HL-60/S4 treated with phorbol 12-myristate 13-acetate at 8.2 ng/mL for 4 days and 3 days (cell line): ENCODE measurements around the gene UAP1L1.

Experiments used
- in situ Hi-C: fragments of 300-500 bp; cut with MboI; formaldehyde crosslinking; loops from 2 replicates; pipeline ENCODE4 v1.15.0; 2022; ENCODE audit warnings: low sequenced_read_pairs

UAP1L1 gene

DNA sequence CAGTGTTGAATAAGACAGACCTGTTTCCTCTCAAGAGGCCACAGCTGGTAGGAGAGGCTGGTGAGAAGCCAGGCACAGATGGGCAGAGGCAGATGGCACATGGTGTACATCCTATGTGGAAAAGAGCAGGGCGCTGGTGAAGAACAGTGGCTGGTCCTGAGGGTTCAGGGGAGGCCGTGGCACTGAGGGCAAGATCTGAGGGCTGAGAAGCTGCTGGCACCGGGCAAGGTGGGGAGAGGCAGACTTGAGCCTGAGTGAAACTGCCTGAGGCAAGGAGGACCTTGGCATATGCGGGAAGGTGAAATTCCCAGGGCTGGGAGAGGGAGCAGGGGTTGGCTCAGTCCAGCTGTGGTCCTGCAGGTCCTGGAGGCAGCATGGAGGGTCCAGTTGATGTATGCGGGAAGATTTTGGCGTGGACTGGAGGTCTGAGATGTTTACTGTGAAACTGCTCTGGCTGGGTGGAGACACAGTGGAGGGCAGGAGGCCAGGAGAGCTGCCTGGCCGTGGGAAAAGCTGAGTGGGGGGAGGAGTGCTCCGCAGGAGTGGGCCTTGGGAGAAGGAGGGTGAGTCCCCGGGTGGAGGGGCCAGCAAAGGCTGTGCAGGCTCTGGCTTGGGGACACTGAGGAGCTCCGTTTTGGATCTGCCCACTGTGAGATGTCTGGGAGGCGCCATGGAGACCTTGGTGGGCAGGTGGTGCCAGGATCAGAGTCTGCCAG lies 12.1 kb downstream of the UAP1L1 start:
- in situ Hi-C loops, result no loop called here

DNA sequence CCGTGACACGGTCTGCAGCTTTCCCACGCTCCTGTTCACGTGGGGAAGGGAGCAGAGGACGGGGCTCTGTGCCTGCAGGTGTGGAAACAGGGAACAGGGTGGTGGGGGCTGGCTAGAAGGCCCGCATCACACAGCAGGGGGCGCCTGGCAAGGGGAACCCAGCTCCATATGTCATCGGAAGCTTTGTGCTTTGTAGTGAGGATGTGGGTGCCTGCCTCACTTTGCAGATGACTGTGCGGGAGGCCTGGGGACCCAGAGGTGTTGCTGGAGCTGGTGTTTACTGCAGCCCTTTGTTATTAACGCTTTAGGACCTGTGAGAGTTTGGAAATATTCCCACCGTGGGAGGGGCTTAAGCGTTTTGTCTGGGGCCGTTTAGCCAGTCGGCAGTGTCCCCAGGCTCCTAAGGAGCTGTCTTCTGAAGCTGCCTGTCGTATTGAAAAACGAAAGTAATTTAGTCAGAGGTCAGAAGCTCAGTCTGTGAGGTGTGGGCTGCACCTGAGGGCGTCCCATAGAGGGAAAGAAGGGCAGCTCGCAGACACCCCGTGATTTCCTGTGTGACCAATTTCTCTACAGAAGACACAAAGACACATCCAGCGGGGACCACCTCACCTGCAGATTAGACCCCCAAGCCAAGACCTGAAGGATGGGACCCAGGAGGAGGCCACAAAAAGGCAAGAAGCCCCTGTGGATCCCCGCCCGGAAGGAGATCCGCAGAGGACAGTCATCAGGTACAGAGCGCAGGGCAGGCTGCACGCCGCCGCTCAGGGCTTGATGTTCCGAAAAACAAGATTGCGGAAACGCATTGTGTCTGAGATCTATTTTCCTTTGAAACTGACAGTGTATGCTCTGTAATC lies 18.6 kb downstream of the UAP1L1 start:
- in situ Hi-C loops, result no loop called here

DNA sequence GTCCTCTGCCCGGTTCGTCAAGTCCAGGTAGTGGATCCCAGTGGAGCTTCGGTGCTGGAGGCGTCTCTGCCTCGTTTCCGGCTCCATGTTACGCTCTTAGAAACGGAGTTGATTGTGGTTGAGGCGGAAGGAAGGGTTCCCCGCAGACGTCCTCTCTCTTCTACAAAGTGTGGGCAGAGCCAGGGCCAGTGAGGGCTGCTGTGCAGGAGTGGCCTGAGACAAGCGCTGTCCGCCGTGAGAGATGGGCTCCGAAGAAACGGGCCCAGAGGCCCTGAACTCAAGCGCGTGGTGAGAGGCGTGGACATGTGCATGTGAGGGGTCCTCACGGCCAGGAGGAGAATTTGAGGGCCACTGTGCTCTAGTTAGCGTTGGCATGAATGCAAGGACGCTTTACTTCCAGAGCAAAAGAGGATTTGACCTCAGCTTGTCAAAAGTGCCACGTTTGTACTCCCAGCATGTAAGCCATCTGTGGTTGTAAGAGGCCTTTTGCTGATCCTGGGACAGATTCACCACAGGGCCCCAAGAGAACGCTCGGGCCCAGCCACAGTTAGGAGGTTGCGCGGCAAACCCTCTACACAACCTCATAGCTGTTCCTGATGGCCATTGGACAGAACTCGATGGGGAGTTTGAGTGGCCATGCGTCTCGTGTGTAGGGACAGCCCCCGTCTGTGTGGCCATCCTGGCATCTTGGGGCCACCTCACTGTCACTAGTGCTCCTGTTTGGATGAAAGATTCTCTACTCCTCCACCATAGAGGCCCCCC lies 19.6 kb downstream of the UAP1L1 start:
- in situ Hi-C loops, result no loop called here

DNA sequence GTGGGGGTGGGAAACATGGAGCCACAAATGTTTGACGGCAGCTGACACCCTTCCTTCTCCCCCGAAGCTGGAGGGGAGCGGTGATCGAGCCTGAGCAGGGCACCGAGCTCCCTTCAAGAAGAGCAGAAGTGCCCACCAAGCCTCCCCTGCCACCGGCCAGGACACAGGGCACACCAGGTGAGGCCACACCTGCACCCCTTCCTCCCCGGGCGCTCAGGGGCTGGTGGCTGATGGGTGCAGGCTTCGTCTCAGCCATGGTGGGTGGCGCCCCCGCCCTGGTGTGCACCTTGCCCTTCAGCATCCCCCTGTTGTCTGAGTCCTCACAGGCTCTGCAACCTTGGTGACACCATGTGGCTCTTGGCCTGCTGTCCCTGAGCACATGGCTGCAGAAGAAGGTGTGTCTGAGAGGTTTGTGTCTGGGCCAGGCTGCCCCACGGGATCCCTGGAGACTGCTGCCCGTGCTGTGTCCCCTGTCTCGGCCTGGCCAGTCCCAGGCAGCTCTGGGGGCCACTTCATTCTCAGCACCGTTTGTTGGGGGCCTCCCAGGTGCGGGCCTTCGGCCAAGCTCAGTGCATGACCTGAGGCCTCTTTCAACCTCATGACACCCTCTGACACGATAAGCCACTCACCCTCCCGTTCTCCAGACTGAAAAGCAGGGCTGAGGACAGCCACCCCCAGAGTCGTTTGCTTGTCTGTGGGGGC lies 20.6 kb downstream of the UAP1L1 start:
- in situ Hi-C loops, result no loop called here

DNA sequence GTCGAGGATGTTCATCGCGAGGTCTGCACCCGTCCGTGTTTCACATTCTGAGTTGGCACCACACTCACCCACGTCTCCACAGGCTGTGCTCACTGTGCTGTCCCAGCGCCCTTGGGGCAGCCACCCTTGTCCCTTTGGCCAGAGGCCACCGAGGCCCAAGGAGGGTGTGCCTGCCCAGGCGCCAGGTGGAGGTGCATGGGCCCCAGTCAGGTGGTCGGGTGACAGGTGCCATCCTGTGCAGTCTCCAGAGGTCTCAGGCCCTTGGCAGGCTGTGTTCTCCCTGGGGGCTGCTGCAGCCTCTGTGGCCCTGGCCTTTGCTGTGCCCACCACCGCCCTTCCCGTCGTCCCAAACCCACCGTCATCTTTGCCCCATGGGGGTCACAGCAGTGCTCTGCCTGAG lies 21.9 kb downstream of the UAP1L1 start:
- in situ Hi-C loops, result no loop called here

DNA sequence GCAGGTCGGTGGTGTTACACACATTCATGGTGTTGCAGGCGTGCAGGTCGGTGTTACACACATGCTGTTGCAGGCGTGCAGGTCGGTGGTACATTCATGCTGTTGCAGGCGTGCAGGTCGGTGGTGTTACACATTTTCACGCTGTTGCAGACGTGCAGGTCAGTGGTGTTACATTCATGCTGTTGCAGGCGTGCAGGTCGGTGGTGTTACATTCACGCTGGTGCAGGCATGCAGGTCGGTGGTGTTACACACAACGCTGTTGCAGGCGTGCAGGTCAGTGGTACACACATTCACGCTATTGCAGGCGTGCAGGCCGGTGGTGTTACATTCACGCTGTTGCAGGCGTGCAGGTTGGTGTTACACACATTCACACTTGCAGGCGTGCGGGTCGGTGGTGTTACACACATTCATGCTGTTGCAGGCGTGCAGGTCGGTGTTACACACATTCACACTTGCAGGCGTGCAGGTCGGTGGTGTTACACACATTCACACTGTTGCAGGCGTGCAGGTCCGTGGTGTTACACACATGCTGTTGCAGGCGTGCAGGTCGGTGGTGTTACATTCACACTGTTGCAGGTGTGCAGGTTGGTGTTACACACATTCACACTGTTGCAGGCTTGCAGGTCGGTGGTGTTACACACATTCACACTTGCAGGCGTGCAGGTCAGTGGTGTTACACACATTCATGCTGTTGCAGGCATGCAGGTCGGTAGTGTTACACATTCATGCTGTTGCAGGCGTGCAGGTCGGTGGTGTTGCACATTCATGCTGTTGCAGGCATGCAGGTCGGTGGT lies 26.1 kb downstream of the UAP1L1 start:
- in situ Hi-C loops, result no loop called here

DNA sequence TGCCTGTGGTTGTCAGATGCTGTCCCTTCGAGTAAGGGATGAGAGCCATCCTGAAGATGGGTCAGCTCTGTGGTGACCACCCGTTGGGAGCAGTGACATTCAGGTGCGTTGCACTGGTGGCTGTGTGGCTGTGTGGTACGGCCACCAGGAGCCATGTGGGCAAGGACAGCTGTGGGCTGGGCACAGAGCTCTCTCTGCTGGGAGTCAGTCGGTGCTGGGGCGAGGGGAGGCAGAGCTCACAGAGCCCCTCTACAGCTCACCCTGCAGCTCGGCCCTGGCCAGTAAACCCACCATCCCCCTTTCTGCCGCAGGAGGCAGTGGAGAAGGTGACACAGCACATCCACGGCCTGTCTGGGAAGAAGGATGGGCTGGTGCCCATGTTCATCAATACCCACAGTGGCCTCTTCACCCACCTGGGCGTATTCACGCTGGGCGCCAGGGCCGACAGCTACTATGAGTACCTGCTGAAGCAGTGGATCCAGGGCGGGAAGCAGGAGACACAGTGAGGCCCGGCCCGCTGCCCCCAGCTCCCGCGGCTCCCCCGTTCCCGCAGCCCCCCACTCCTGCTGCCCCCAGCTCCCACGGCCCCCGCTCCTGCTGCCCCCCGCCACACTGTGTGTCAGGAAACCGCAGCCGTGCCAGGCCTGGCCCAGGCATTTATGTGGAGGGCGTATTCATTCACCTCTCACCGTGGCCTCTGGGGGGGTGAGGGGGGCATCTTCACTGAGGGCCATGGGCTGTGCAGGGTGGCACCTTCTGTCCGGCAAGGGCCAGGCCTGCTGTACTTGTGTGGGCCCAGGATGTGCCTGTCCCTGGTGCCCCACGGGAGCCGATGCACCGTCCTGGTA lies 28.7 kb downstream of the UAP1L1 start:
- in situ Hi-C loops, result no loop called here

DNA sequence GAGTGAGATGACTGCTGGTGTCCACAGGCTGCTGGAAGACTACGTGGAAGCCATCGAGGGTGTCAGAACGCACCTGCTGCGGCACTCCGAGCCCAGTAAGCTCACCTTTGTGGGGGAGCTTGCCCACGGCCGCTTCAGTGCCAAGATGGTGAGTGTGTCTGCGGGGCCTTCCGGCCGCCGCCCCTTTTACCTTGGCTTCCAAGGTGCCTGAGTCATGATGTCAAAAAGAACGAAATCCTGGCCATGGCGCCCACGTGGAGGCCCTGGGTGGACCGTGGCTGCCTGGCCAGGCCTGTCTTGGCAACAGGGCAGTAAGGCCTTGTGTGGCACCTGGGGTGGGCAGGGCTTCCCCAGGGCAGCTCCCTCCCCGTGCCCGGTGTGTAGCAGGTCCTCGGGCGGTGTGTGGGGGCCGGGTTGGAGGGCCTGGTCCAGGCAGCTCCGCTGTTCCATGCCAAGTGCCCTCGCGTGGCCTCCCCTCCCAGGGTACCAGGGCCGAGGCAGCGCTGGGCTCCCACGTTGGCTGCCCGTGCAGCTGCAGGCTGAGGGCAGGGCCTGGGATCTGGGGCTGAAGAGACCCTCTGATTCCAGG lies 29.4 kb downstream of the UAP1L1 start:
- in situ Hi-C loops, result no loop called here

DNA sequence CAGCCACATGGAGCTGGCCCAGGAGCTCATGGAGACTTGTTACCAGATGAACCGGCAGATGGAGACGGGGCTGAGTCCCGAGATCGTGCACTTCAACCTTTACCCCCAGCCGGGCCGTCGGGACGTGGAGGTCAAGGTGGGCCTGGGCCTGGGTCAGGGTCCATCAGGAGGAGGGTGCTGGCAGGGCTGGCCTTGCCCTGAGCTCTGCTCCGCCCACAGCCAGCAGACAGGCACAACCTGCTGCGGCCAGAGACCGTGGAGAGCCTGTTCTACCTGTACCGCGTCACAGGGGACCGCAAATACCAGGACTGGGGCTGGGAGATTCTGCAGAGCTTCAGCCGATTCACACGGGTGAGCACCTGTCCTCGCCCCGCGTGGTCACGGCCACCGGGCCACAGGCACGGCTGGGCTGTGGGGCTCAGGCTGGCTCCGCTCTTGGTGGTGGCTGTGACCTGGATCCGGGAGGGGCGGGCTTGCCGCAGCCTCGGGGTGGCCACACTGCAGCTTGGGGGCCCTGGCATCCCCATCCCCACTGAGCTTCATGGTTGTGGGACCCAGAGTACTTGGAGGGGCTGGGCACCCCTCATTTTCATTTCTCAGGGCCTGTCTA lies 30.1 kb downstream of the UAP1L1 start:
- in situ Hi-C loops, result no loop called here

DNA sequence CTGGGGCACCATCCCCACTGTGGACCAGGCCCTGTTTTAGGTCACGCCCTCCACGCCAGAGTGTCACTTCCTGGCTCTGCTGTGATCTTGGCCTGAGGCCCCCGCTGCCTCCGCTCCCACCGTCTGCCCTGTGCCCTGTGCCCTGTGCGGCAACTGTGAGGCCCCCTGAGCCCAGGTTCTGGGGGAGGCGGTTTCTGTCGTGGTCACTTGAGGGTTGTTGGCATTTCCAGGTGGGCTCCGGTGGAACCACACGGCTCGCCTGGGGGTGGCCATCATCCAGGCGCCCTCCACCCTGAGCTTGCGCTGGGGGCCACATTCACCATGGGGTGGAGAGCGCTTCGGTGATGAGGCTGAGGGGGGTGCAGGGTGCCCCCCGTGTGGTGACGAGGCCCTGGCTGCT lies 30.7 kb downstream of the UAP1L1 start:
- in situ Hi-C loops, result no loop called here

DNA sequence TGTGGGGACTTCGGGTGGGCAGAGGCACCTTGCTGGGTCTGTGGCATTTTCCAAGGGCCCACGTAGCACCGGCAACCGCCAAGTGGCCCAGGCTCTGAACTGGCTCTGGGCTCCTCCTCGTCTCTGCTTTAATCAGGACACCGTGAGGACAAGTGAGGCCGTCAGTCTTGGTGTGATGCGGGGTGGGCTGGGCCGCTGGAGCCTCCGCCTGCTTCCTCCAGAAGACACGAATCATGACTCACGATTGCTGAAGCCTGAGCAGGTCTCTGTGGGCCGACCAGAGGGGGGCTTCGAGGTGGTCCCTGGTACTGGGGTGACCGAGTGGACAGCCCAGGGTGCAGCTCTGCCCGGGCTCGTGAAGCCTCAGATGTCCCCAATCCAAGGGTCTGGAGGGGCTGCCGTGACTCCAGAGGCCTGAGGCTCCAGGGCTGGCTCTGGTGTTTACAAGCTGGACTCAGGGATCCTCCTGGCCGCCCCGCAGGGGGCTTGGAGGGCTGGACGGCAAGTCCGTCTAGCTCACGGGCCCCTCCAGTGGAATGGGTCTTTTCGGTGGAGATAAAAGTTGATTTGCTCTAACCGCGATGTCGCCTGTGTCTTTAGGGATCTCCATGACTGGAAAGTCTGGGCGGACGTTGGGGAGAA lies 31.4 kb downstream of the UAP1L1 start:
- in situ Hi-C loops, result no loop called here

DNA sequence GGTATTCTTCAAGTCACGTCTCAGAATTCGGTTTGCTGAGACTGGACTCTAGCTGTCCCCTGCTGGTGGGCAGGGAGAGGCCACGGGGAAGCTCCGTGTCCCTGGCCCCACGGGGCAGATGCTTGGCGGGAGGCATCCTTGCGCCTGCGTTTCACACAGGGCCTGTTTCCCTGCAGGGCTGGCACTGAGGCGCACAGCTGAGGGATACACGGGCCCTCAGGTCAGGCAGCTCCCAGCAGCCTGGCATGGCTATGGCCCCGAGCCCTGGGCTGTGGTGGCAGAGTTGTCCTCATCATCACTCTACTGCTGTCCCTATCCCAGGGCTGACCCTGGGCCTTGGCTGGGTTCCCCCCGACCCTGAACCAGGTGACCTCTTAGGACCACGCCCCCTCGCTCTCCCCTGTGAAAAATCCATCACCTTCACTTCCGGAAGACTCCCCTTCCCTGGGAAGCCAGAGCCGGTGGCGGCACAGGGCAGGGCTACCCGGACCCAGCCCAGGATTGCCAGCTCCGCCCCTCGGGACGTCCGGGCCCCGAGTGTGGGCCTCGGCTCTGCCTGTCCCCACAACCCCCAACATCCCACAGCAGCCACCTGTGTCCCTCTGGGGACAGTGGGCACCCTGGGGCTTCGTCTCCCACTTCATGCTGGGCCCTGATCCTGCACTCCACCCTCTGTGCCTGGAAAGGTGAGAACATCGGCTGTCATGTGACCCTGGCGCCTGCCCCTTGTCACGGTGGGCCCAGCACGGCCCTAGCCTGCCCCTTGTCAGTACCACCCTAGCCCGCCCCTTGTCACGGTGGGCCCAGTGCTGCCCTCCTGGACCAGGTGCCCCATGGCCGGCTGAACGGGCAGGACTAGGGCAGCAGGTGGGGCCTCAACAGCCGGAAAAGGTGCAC lies 32.2 kb downstream of the UAP1L1 start:
- in situ Hi-C loops, result no loop called here

DNA sequence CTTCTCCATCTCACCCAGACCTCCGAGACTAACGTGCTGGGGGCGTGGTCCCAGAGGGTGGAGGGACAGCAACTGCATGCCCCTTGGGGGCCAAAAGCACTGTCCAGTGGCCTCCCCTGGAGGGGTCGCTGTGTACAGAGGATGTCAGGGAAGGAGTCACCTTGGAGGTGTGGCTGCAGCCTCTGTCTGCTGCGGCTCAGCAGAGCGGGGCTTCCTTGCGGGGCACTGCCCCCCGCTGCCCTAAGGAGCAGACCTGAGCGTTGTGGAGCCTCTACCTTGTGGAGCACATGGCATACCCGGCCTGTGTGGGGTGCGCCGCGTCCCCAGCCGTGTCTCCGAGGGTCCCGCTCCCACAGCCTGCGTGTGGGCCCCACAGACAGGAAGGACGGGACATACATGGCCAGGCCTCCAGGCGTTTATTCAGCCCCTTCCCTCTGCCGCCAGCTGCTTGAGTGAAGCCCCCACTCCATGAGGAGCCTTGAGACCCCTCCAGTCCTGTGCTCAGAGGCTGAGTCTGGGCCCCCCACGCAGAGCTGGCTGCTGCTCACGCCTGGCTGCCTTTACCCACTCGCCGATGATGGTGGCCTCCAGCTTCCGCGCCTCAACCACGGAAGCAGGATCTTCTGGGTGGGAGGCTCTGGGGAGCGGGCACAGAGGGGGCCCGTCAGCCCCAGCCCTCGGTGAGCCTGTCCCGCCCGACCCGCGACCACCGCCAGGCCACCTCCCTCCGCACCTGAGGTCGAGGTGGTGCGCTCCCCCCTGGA lies 33.0 kb downstream of the UAP1L1 start:
- in situ Hi-C loops, result no loop called here

DNA sequence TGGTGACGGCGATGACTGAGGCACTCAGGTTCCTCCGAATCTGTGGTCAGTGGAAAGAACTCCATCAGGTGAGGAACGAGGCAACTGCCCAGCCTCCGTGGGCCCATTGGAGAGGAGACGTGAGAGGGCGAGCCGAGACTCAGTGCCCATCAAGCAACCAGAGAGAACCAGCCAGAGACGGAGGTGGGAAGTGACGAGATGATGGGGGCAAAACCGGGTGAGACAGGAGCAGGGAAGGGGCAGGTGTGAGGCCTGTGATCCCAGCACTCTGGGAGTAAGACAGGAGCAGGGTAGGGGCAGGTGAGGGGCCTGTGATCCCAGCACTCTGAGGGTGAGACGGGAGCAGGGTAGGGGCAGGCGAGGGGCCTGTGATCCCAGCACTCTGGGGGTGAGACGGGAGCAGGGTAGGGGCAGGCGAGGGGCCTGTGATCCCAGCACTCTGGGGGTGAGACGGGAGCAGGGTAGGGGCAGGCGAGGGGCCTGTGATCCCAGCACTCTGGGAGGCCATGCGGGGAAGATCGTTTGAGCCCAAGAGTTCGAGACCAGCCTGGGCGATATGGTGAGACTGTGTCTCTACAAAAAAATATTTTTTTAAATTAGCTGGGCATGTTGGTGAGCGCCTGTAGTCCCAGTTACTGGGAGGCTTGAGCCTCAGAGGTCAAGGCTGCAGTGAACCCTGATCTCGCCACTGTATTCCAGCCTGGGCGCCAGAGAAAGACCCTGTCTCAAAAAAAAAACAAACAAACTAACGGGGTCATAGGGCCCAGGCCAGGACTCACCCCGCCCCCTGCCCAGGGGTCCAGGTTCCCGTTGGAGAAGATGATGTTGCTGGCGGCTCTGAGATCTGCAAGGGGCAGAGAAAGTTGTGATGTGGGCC lies 33.8 kb downstream of the UAP1L1 start:
- in situ Hi-C loops, result no loop called here

DNA sequence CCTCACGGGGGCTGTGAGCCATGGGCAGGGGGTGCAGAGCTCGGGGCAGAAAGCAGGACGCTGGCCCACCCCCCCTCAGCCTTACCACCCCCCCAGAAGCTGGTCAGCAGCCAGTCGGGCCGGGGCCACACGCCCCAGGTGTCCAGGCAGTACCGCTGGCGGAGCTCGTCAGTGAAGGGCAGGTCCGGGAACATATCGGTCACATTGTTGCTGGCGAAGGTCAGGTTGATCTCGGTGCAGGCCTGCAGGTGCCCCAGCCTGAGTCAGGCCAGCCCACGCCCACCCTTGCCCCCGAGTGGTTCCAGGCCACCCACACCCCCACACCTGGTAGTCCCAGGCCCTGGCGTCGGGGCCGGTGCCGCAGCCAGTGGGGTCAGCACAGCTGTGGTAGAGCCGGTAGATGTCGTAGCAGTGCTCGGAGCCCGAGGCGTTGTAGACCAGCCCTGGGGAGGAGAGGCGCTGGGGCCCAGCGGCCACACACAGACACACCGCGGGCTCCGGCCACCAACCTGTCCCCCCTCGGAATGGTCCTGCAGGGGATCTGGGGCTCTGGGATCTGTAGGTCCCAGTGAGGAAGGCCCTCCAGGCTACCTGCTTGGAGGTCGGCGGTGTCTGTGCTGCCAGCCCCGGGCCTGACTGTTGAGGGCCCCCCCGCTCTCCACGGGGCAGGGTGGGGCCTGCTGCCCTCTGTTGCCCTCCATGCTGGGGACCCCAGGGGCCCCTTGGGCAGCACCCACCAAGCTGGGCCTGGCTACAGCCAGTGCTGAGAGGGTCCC lies 34.7 kb downstream of the UAP1L1 start:
- in situ Hi-C loops, result no loop called here
